CD4-positive, CD25-positive, alpha-beta regulatory T cell (primary cell): ENCODE results near the gene CCDC50. TPM values are rescaled to one million over a fixed set of nuclear protein-coding genes. Genes with fewer than 3 reads are reported as not detected.

Source experiments
- ATAC-seq, 2 donors: fragments of 150-1000 bp; cut with Tn5 transposase; one replicate each; pipeline ENCODE4 v1.10.0; 2021; ENCODE audit warnings: low read depth in 2 of 2, moderate number of reproducible peaks in 2 of 2, moderate library complexity in 1 of 2
- DNase-seq, 3 donors: peaks; one replicate each; pipeline versions ENCODE4 v3.0.0 to v3.0.0-alpha.2; 2012 to 2022; ENCODE audit warnings: mixed read lengths in 1 of 3
- H3K27ac ChIP-seq: one replicate; pipeline ENCODE4 v1.7.0; 2013; ENCODE audit warnings: mild to moderate bottlenecking, low read length; ENCODE audit not compliant: insufficient read depth, poor library complexity, severe bottlenecking
- H3K27me3 ChIP-seq: one replicate; pipeline ENCODE4 v1.7.0; 2013; ENCODE audit warnings: low read length; ENCODE audit not compliant: control insufficient read depth, insufficient read depth
- H3K36me3 ChIP-seq: one replicate; pipeline ENCODE4 v1.7.0; 2013; ENCODE audit warnings: mild to moderate bottlenecking, low read length, moderate library complexity; ENCODE audit not compliant: control insufficient read depth, insufficient read depth
- H3K4me1 ChIP-seq: 2 replicates; pipeline ENCODE4 v1.7.0; 2013; ENCODE audit warnings: mild to moderate bottlenecking, low read length; ENCODE audit not compliant: insufficient read depth, control insufficient read depth, poor library complexity, severe bottlenecking
- H3K4me3 ChIP-seq: one replicate; pipeline ENCODE4 v1.7.0; 2013; ENCODE audit warnings: low read depth, mild to moderate bottlenecking, low read length, moderate library complexity
- H3K9me3 ChIP-seq, 2 experiments: 1 replicate in 1 of 2; 2 replicates in 1 of 2; pipeline ENCODE4 v1.7.0; 2013; ENCODE audit warnings: low read length in 2 of 2, mild to moderate bottlenecking in 1 of 2, moderate library complexity in 1 of 2; ENCODE audit not compliant: control insufficient read depth in 2 of 2
- H3K27ac Mint-ChIP-seq, 3 donors: one replicate each; pipeline ENCODE4 v1.8.0; 2020 to 2022; ENCODE audit warnings: mild to moderate bottlenecking in 3 of 3, mixed read lengths in 3 of 3, moderate library complexity in 2 of 3
- H3K27me3 Mint-ChIP-seq: one replicate; pipeline ENCODE4 v1.8.0; 2022; ENCODE audit warnings: mild to moderate bottlenecking, mixed read lengths
- H3K36me3 Mint-ChIP-seq: one replicate; pipeline ENCODE4 v1.8.0; 2020; ENCODE audit warnings: mixed read lengths
- H3K4me1 Mint-ChIP-seq, 4 donors: one replicate each; pipeline ENCODE4 v1.8.0; 2020 to 2022; ENCODE audit warnings: mixed read lengths in 4 of 4, mild to moderate bottlenecking in 1 of 4
- H3K4me3 Mint-ChIP-seq, 4 donors: one replicate each; pipeline ENCODE4 v1.8.0; 2020 to 2022; ENCODE audit warnings: mild to moderate bottlenecking in 4 of 4, mixed read lengths in 4 of 4, moderate library complexity in 3 of 4
- H3K9me3 Mint-ChIP-seq, 7 donors: one replicate each; pipeline ENCODE4 v1.8.0; 2020 to 2022; ENCODE audit warnings: mixed read lengths in 7 of 7, mild to moderate bottlenecking in 3 of 7, moderate library complexity in 2 of 7
- polyA plus RNA-seq, 4 donors: library from polyadenylated mRNA; unstranded; fragments of 300-500 nt; fragmentation: Illumina TruSeq; gene quantifications; one replicate each; pipeline ENCODE4 v1.2.3, GENCODE V29; 2021
- total RNA-seq: library from RNA; stranded (reverse); gene quantifications from one replicate; pipeline ENCODE4 v1.2.3, GENCODE V29; 2022

Gene CCDC50
- total and polyA plus RNA-seq, 5 donors from 2014 or later: 7.8 to 11.4 (median 9.4) TPM

- H3K36me3 ChIP-seq: no peaks in the 10 kb centered on the region
- no peak for DNase-seq
- H3K4me1 ChIP-seq: no peaks in the 10 kb centered on the region
- H3K27me3 Mint-ChIP-seq: no peaks in the 10 kb centered on the region
- H3K4me1 Mint-ChIP-seq: no peaks in the 10 kb centered on the region
- H3K9me3 ChIP-seq: no peaks in the 10 kb centered on the region
- H3K27ac Mint-ChIP-seq: no peak overlapping the region
- H3K9me3 Mint-ChIP-seq: peaks cover 0 to 8% (median 2%) of the 10 kb centered on the region in 7 donors
- no peaks in the 10 kb centered on the region for H3K27me3 ChIP-seq
- no peak overlapping the region for H3K27ac ChIP-seq
- H3K36me3 Mint-ChIP-seq: no peaks in the 10 kb centered on the region
- no peak for ATAC-seq
- no peak overlapping the region for H3K4me3 Mint-ChIP-seq
- no peak overlapping the region for H3K4me3 ChIP-seq
Observed at GRCh38 chr3:191432162-191432561, 103.0 kb downstream of the CCDC50 start.

GRCh38 chr3:191434024-191434423, 104.8 kb downstream of the CCDC50 start:
- no peaks in the 10 kb centered on the region for H3K36me3 ChIP-seq
- H3K27ac ChIP-seq: no peak overlapping the region
- ATAC-seq (no peak), DNase-seq (no peak)
- H3K27me3 ChIP-seq: no peaks in the 10 kb centered on the region
- Mint-ChIP-seq H3K27ac (no peak overlapping the region), H3K9me3 (peaks cover 0 to 8% (median 1%) of the 10 kb centered on the region in 7 donors), H3K4me1 (no peaks in the 10 kb centered on the region), H3K27me3 (no peaks in the 10 kb centered on the region), H3K4me3 (no peak overlapping the region), H3K36me3 (no peaks in the 10 kb centered on the region)
- no peaks in the 10 kb centered on the region for H3K9me3 ChIP-seq
- H3K4me1 ChIP-seq: no peaks in the 10 kb centered on the region
- no peak overlapping the region for H3K4me3 ChIP-seq

- Mint-ChIP-seq H3K36me3 (no peaks in the 10 kb centered on the region), H3K4me1 (no peaks in the 10 kb centered on the region), H3K9me3 (peaks cover 0 to 10% (median 0%) of the 10 kb centered on the region in 7 donors), H3K27me3 (no peaks in the 10 kb centered on the region), H3K4me3 (no peak overlapping the region), H3K27ac (no peak overlapping the region)
- H3K27ac ChIP-seq: no peak overlapping the region
- ATAC-seq: no peak
- H3K9me3 ChIP-seq: no peaks in the 10 kb centered on the region
- no peaks in the 10 kb centered on the region for H3K27me3 ChIP-seq
- no peak for DNase-seq
- H3K4me1 ChIP-seq: no peaks in the 10 kb centered on the region
- H3K4me3 ChIP-seq: no peak overlapping the region
- no peaks in the 10 kb centered on the region for H3K36me3 ChIP-seq
Observed at GRCh38 chr3:191435981-191436380, 106.8 kb downstream of the CCDC50 start.

- H3K27me3 Mint-ChIP-seq: no peaks in the 10 kb centered on the region
- no peak overlapping the region for H3K4me3 Mint-ChIP-seq
- Histone ChIP-seq H3K4me1 (no peaks in the 10 kb centered on the region), H3K36me3 (no peaks in the 10 kb centered on the region), H3K4me3 (no peak overlapping the region), H3K27me3 (no peaks in the 10 kb centered on the region), H3K27ac (no peak overlapping the region), H3K9me3 (no peaks in the 10 kb centered on the region)
- H3K9me3 Mint-ChIP-seq: peaks cover 0 to 7% (median 0%) of the 10 kb centered on the region in 7 donors
- DNase-seq (no peak), ATAC-seq (no peak)
- H3K4me1 Mint-ChIP-seq: no peaks in the 10 kb centered on the region
- no peaks in the 10 kb centered on the region for H3K36me3 Mint-ChIP-seq
- no peak overlapping the region for H3K27ac Mint-ChIP-seq
Observed at GRCh38 chr3:191438150-191438814, 109.1 kb downstream of the CCDC50 start.

- no peak for ATAC-seq
- no peaks in the 10 kb centered on the region for H3K9me3 ChIP-seq
- H3K27me3 Mint-ChIP-seq: no peaks in the 10 kb centered on the region
- H3K36me3 ChIP-seq: no peaks in the 10 kb centered on the region
- no peak overlapping the region for H3K27ac ChIP-seq
- H3K4me3 Mint-ChIP-seq: no peak overlapping the region
- no peaks in the 10 kb centered on the region for H3K36me3 Mint-ChIP-seq
- H3K9me3 Mint-ChIP-seq: peaks cover 0 to 7% (median 0%) of the 10 kb centered on the region in 7 donors
- H3K4me3 ChIP-seq: no peak overlapping the region
- no peaks in the 10 kb centered on the region for H3K27me3 ChIP-seq
- H3K27ac Mint-ChIP-seq: no peak overlapping the region
- H3K4me1 ChIP-seq: no peaks in the 10 kb centered on the region
- no peaks in the 10 kb centered on the region for H3K4me1 Mint-ChIP-seq
- DNase-seq: no peak
Observed at GRCh38 chr3:191440532-191440931, 111.3 kb downstream of the CCDC50 start.

GRCh38 chr3:191441687-191442086, 112.5 kb downstream of the CCDC50 start:
- no peaks in the 10 kb centered on the region for H3K27me3 Mint-ChIP-seq
- no peaks in the 10 kb centered on the region for H3K36me3 ChIP-seq
- H3K27ac ChIP-seq: no peak overlapping the region
- H3K27me3 ChIP-seq: no peaks in the 10 kb centered on the region
- ATAC-seq: no peak
- no peaks in the 10 kb centered on the region for H3K4me1 Mint-ChIP-seq
- DNase-seq: no peak
- no peaks in the 10 kb centered on the region for H3K9me3 ChIP-seq
- peaks cover 0 to 7% (median 0%) of the 10 kb centered on the region in 7 donors for H3K9me3 Mint-ChIP-seq
- H3K4me1 ChIP-seq: no peaks in the 10 kb centered on the region
- no peak overlapping the region for H3K27ac Mint-ChIP-seq
- no peaks in the 10 kb centered on the region for H3K36me3 Mint-ChIP-seq
- no peak overlapping the region for H3K4me3 Mint-ChIP-seq
- H3K4me3 ChIP-seq: no peak overlapping the region

GRCh38 chr3:191444569-191444968, 115.4 kb downstream of the CCDC50 start:
- DNase-seq (no peak), ATAC-seq (no peak)
- Histone ChIP-seq H3K4me1 (no peaks in the 10 kb centered on the region), H3K36me3 (no peaks in the 10 kb centered on the region), H3K9me3 (no peaks in the 10 kb centered on the region), H3K27ac (no peak overlapping the region), H3K4me3 (no peak overlapping the region), H3K27me3 (no peaks in the 10 kb centered on the region)
- peaks cover 0 to 11% (median 1%) of the 10 kb centered on the region in 7 donors for H3K9me3 Mint-ChIP-seq
- H3K27ac Mint-ChIP-seq: no peak overlapping the region
- H3K27me3 Mint-ChIP-seq: no peaks in the 10 kb centered on the region
- H3K4me3 Mint-ChIP-seq: no peak overlapping the region
- H3K36me3 Mint-ChIP-seq: no peaks in the 10 kb centered on the region
- no peaks in the 10 kb centered on the region for H3K4me1 Mint-ChIP-seq
